Hematopoietic multipotent progenitor cell treated with erythropoietin and hydrocortisone succinate and interleukin-3 and kit ligand, for 8 days (in vitro differentiated cells): Measurements from ENCODE around the gene EFNA3.

Source experiments
- DNase-seq: peaks from one replicate; pipeline ENCODE4 v3.0.0-alpha.2; 2015

The EFNA3 gene

DNA sequence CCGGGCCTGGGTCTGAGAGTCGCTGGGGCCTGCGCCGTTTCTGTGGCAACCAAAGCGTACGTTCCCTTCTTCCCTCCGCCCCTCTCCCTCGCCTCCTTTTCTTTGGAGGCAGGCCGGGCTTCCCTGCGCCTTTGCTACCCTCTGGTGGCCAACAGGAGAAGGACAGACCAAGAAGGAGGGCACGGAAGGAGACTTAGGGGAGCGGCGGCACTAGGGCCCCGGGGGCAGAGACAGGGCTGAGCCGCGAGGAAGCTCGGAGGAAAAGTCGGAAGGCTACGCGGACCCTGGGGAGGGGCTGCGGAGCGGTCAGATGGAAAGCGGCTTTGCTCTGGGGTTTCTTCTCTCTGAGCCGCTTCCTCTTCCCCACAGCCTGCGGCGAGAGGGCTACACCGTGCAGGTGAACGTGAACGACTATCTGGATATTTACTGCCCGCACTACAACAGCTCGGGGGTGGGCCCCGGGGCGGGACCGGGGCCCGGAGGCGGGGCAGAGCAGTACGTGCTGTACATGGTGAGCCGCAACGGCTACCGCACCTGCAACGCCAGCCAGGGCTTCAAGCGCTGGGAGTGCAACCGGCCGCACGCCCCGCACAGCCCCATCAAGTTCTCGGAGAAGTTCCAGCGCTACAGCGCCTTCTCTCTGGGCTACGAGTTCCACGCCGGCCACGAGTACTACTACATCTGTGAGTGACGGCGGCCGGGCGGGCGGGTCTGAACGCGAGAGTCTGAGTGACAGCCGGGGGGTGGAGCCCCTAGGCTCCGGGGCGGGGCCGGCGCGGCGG is 6.3 kb downstream of the EFNA3 start:
- DNase-seq: peak; percentile 94

DNA sequence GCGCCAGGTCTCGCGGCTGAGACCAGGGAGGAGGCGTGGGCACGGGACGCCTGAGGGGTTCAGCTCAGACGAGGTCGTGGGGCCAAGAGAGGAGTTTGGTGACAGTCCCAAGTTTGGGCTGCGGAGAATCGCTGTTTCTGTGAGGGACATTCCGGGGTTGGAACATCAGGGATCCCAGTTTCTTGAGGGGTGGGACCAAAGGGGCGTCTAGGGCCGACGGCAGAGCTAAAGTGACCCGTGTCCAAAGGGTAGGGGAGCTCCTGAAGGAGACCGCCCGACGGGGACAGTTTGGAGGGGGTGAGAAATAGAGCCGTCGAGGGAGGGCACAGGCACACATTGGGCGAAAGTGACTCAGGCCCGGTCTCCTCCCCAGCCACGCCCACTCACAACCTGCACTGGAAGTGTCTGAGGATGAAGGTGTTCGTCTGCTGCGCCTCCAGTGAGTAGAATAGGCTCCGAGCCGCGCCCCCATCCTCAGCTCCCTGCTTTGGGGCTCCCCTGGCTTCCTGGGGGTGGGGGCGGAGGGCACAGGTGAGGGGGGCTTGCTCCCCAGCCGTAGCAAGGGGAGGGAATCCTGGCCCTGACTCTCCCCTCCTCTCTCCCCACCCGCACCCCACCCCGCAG is 7.0 kb downstream of the EFNA3 start:
- peak; percentile 71 for DNase-seq

DNA sequence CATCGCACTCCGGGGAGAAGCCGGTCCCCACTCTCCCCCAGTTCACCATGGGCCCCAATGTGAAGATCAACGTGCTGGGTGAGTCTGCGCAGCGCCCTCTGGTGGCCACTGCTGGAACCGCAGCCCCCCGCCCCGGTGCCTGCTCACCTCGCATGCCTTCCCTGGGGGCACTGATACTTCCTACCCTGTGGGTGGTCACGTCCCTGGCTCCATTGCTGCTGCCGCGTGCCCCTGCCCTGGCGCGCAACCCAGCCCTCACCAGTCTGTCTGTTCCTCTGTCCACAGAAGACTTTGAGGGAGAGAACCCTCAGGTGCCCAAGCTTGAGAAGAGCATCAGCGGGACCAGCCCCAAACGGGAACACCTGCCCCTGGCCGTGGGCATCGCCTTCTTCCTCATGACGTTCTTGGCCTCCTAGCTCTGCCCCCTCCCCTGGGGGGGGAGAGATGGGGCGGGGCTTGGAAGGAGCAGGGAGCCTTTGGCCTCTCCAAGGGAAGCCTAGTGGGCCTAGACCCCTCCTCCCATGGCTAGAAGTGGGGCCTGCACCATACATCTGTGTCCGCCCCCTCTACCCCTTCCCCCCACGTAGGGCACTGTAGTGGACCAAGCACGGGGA is 7.6 kb downstream of the EFNA3 start:
- DNase-seq: peak; percentile 73

DNA sequence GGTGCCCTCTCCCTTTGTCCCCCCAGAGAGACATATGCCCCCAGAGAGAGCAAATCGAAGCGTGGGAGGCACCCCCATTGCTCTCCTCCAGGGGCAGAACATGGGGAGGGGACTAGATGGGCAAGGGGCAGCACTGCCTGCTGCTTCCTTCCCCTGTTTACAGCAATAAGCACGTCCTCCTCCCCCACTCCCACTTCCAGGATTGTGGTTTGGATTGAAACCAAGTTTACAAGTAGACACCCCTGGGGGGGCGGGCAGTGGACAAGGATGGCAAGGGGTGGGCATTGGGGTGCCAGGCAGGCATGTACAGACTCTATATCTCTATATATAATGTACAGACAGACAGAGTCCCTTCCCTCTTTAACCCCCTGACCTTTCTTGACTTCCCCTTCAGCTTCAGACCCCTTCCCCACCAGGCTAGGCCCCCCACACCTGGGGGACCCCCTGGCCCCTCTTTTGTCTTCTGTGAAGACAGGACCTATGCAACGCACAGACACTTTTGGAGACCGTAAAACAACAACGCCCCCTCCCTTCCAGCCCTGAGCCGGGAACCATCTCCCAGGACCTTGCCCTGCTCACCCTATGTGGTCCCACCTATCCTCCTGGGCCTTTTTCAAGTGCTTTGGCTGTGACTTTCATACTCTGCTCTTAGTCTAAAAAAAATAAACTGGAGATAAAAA is 8.4 kb downstream of the EFNA3 start:
- DNase-seq: no peak

DNA sequence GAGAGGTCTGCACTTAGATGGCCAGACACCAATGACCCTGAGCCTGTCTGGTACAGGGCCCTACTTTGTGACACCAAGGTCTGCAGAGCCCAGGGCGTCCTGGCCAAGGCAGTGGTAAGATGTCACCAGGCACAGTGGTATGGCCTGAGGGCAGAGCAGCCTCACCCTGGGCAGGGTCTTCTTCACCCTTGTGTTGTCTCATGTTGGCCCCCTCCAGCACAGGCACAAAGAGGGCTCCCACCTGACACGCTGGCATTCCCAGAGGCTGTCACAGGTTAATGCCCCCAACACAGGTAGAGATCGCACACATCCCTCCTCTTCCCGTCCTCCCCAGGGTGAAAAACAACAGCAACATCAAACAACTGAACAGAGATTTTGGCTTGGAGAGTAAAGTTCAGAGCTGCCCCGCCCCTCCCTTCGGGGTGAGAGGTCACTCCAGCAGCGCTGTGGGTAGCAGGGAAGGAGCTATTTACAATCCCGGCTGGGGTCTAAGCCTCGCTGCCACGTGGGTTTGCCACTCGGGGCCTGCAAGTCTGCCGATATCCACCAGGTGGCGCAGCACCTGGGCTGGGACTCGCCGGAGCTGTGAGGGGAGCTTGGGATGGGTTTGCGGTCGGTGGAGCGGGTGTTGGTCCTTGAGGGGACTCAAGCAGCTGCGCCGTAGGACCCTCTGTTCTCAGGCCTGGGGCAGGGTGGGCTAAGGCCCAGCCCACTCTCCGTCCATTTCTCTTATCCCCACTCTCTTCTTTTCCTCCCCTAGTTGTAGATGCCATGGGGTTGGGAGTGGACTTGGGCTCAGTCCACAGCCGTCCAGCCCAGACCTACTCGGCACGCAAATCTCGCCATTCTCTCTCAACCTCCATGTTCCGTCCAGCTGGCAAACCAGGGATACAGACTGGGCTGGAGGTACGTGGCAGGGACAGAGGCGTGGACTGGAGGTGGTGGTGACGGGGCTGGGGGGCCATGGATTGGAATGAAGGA is 12.7 kb downstream of the EFNA3 start:
- peak; percentile 79 for DNase-seq

DNA sequence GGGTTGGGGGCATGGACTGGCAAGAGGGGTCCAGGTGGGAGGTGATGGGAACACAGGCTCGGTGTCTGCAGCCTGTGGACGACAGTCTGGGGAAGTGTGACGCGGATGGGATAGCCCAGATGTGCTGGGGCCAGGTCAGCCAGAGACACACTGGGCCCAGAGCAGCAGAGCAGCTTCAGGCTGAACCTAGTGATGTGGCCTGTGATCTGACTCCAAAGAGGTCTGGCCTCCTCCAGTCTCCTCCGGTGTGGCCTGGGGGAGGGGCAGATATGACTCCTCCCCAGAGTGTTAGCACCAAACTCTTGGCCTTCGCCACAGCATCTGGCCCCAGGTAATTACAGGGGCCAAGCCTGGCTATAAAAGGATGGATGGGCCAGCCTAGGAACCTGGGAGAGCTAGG is 13.5 kb downstream of the EFNA3 start:
- no peak for DNase-seq

DNA sequence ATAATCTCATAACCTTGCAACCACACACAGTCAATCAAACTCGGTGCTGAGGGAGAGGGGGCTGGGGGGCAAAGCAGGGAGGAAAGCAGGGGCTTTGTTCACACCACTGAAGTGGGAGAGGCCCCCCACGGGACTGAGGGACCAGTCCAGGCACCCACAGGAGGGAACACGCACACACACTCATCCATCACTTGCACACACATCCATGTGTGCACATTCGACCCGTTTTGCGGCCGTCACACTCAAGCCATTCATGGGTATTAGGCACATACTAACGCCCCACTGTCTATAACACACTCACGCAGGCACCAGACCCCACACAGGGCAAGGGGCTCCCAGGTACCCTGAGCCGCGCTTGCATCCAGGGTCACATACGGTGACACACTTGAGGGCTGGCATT is 14.0 kb downstream of the EFNA3 start:
- DNase-seq: no peak

DNA sequence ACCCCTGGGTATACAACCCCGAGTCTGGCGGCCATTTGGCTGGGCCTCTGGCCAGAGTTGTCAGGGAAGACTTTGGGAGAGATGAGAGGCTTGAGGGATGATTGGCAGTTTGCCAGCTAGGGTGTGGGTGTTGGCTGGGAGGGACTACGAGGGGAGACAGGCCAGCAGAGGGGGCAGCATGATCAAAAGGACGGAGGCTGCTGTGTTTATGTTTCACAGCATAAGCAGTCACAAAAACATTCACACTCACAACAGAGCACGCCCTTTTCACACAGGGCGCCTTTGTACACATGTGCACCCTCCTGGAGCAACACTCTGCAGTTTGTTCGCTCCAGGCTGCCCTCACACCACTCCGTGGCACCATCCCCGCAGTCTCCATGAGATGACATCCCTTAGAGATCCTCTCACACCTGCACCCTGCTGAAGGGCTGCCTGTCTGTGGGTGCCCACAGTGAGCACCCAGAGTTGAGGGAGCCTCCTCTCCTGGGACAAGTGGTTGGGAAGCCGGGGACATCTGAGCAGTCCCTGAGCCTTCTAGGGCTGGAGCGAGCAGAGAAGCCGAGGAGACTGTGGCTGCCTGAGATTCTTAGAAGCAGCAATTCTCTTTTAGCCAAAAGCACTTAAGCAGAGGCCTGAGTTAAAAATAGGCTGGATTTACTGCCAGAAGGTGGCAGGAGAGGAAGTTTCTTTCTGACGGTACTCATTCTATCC is 15.4 kb downstream of the EFNA3 start:
- DNase-seq: peak; percentile 53

DNA sequence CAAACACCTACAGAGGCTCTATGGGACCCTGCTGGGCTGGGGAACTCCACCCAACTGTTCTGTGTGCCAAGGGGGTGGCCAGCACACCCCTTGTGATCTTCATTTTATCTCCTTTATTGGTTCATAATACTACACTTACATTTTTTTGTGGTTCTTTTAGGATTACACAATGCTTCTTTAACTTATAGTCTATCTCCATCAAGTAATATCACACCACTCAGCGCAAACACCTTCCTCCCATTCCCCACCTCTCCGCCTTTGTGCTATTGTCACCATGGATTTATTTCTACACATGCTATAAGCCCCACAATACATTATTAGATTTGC is 15.9 kb downstream of the EFNA3 start:
- no peak for DNase-seq

DNA sequence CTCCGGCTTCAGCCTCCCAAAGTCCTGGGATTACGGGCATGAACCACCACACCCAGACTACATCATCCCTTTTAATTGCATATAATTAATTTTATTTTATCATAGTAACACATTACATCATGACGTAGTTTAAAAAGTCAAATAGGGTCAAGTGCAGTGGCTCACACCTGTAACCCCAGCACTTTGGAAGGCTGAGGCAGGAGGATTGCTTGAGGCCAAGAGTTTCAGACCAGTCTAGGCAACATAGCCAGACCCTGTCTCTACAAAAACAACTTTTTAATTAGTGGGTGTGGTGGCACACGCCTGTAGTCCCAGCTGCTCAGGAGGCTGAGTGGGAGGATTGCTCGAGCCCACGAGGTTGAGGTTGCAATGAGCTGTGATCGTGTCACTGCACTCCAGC is 20.7 kb downstream of the EFNA3 start:
- no peak for DNase-seq

DNA sequence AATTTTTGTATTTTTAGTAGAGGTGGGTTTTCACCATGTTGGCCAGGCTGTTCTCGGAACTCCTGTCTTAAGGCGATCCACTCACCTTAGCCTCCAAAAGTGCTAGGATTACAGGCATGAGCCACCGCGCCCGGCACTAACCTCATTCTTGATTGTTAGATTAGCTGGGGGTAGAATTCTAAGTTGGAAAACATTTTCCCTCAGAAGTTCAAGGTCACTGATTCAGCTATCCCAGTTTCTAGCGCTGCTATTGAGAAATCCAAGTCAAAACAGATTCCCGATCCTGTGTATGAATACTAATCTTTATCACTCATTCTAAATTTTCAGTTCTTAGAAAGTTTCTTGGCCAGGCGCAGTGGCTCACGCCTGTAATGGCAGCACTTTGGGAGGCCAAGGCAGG is 24.7 kb downstream of the EFNA3 start:
- no peak for DNase-seq

DNA sequence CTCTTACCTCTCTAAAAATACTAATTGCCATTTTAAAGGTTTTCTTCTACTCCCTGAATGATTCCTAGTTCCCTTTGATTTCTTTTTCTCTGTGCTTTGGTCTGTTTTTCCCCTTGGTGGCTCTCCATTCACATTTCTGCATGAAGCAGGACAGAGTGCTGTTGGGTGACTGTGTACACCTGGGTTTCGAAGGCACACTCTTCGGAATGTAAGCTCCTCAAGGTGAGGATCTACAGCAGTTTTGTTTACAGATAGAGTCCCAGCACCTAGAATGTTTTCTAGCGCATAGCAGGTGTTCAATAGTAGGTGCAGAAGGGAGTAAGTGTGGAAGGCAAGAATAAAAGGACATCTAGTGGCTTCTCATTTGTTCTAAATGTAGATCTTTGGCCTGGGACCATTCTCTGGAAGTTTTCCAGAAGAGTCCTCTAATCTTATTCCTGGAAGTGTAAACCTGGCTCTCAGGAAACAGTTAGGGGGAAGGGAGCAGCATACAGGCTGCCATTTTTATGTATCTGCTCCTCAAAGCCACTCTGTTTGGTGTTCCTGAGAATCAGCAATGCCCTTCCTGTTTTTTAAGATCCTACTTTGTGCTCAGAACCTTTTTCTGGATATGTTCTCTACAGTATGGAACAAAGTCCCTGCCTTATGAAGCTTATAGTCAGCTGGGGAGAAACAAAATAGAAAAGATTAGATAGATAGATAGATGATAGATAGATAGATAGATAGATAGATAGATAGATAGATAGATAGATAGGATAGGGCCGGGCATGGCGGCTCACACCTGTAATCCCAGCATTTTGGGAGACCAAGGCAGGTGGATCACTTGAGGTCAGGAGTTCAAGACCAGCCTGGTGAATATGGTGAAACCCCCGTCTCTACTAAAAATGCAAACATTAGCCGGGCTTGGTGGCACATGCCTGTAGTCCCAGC is 26.2 kb downstream of the EFNA3 start:
- no peak for DNase-seq

DNA sequence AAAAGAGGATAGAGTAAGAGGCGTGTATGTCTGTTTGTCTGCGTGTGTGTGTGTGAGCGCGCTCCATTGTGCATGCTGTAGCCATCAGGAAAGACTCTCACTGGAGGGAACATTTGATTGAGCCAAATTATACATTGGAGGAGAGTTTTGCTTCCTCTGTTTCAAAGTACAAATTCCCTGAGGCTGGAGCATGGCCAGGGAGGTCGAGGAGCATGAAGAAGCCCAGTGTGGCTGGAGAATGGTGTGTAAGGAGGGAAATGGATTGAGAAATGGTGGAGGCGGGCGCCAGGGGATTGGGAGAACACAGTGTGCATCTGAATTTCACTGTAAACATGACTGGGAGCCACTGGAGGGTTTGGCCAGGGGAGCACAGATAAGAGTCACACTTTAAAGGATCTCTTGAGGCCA is 27.0 kb downstream of the EFNA3 start:
- DNase-seq: no peak

DNA sequence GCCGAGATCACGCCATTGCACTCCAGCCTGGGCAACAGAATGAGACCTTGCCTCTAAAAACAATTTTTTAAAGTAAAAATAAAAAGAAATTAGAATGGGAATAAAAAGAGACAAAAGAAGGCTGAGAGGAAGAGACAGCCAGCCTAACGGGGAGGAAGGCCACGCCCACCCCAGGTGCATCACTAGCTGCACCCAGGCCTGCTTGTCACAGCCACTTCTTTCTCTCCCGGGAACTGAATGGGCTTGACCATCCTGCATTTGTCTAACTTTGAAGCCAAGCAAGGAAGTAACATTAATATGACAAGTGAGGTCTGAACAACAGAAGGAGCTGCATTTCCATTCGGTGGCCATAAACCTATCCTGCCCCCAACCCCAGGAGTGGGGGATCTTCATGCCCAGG is 28.2 kb downstream of the EFNA3 start:
- no peak for DNase-seq

DNA sequence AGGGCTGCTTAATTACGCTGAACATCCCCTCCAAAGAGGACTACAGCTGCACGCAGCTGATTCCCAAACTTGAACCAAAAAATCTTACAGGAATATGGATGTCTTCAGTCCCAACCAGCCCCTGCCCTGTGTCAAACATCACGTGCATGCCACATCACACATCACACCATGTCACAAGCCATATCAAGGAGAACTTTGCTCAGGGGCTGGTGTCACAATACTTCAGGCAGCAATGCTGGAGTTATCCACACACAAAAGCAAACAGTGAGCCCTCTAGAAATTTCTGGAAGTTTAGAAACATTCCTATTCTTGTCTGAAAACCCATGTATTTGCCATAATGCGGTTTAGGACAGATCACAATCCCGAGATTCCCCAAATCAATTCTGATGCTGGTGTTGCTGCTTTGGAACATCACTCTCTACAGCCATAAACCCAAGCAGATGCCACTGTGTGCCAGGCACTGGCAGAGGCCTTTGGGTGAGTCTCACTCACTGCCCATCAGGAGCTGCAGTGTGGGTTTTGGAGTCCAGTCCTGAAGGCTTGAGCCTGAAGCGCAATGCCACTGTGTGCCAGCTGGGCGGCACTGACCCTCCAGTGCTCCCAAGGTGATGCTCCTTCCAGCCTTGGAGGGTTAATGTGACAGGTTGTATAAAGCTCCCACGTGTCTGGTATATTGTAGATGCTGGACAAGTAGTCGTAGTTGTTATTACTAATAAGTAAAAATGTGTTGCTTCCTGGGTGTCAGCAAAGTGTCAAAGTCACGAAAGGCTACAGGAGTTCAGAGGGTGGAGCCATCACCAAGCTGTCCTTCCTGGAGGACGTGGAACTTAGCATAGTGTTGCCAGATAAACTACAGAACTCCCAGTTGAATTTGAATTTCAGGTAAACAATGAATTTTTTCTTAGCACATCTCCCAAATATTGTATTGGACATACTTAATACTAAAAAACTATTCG is 28.9 kb downstream of the EFNA3 start:
- no peak for DNase-seq

DNA sequence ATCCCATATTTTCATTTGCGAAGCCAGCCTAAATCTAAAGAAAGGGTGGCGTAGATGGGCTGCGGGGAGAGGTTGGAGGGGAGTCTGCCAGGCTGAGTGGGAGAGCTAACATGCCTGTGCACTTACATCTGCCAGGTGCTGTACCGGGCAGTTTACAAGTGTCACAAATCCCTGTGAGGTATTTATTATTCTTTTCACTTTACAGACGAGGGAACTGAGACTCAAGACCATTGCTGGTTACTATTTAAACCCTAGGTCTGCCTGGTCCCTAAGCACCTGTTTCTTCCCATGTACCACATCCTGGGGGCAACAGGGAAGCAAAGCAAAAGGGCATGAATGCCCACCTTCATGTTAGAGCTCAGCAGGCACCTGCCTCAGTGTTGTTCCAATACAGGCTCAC is 29.7 kb downstream of the EFNA3 start:
- DNase-seq: no peak

DNA sequence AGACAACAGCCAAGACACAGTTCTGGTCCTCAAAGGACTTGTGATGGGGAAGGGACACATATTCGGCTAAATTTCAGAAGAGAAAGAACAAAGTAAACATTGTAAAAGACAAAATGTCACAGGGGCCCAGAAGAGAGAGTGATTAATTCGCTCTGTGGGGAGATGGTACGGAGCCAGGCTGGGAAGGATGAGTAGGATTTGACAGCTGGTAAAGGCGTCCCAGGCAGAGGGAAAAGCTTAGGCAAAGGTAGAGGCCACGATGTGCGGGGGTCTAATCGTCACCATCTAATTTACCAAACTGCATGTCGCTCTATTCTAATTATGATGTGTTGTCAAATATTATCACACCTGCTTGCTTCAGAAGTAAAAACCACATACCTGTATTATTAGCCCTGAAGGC is 31.7 kb downstream of the EFNA3 start:
- DNase-seq: no peak

DNA sequence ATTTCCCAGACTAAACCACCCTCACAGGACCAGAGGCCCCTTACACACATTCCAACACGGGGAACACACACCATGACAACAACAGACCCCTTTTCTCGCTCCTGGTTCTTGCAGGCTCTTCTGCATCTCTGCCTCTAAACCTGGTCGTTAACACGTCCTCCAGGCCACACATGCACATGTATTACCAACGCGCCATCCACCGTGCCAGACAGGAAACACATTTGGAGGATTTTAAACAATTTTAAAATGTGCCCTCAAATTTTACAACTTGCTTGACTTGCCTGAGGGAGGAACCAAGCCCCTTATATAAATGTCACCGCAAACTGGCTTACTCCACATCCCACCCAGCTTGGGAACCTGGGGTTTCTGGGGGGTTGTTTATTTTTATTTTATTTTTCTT is 32.2 kb downstream of the EFNA3 start:
- DNase-seq: no peak

DNA sequence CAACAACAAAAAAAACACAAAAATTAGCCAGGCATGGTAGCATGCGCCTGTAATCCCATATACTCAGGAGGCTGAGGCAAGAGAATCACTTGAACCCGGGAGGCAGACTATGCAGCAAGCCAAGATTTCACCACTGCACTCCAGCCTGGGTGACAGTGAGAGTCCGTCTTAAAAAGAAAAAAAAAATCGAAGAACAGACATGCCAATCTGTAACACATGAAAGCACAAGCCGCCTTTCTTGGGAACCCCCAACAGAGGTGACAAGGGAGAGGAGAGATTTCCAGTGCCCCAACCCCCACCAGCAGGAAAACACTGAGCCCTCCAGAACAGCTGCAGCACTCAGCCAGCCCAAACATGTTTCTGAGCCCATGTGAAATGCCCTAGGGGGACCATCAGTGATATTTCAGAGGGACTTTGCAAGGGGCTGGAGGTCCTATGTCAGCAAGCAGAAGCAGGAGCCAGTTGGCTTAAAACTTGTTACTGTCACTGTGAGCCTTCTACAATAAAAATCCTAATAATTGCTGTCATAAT is 34.9 kb downstream of the EFNA3 start:
- DNase-seq: no peak
